Nasal cavity respiratory epithelium epithelial cell of viscerocranial mucosa (primary cell): ENCODE results near the gene CNTD1. TPM values are rescaled to one million over a fixed set of nuclear protein-coding genes. Genes with fewer than 3 reads are reported as not detected.

Source experiments
- total RNA-seq: library from RNA; depleted of rRNA; stranded (reverse); fragments of >200 nt; gene quantifications from 2 replicates; pipeline ENCODE4 v1.2.3, GENCODE V29; 2014

CNTD1 gene, protein sequence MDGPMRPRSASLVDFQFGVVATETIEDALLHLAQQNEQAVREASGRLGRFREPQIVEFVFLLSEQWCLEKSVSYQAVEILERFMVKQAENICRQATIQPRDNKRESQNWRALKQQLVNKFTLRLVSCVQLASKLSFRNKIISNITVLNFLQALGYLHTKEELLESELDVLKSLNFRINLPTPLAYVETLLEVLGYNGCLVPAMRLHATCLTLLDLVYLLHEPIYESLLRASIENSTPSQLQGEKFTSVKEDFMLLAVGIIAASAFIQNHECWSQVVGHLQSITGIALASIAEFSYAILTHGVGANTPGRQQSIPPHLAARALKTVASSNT
- not detected in 2 replicates for total RNA-seq

DNA sequence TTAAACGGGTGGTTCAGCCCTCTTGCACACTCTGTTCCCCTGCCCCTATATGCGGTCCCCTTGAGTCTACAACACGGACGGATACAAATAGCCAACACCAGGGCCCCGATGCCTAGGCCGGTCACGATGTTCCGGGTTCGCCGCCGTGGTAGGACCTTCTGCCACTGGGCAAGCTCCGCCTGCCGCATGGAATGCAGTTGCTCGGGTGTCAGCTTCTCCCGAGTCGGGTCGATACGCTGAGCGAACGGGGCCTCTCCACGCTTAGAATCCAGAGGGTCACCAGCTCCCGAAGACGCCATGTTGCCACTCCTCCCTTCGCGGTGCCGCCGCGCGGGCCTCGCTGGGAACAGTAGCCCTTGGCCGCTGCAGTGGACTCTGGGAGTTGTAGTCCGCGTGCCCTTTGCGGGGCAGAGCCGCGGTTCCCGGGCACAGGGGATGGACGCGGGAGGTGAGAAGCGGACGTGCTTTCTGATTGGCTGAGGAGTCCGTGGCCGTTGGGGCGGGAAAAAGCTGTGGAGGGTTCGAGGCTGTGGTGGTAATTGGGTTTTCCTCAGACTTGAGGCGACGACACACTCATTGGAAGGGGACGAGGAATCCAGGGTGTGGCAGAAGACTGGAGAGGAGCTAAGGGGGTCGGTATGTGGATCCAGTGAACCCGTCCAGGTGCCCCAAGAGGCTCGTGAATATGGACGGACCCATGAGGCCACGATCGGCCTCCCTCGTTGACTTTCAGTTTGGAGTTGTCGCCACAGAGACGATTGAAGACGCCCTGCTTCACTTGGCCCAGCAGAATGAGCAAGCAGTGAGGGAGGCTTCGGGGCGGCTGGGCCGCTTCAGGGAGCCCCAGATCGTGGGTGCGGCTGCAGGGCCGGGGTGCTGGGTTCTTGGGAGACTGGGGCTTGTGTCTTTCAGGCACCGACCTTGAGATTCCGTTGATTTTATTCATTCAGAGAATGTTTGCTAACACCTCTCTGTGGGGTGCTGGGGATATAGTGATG lies at the start of gene CNTD1, which contains the start of gene COA3:
Gene CNTD1, plus strand, starts transcription at position 479 of the 998 bp plus-strand sequence. Its CDS starts 207 bp downstream, at position 686.
Gene COA3, minus strand, starts transcription at position 322 of the 998 bp plus-strand sequence. Its CDS starts 23 bp downstream, at position 299.

DNA sequence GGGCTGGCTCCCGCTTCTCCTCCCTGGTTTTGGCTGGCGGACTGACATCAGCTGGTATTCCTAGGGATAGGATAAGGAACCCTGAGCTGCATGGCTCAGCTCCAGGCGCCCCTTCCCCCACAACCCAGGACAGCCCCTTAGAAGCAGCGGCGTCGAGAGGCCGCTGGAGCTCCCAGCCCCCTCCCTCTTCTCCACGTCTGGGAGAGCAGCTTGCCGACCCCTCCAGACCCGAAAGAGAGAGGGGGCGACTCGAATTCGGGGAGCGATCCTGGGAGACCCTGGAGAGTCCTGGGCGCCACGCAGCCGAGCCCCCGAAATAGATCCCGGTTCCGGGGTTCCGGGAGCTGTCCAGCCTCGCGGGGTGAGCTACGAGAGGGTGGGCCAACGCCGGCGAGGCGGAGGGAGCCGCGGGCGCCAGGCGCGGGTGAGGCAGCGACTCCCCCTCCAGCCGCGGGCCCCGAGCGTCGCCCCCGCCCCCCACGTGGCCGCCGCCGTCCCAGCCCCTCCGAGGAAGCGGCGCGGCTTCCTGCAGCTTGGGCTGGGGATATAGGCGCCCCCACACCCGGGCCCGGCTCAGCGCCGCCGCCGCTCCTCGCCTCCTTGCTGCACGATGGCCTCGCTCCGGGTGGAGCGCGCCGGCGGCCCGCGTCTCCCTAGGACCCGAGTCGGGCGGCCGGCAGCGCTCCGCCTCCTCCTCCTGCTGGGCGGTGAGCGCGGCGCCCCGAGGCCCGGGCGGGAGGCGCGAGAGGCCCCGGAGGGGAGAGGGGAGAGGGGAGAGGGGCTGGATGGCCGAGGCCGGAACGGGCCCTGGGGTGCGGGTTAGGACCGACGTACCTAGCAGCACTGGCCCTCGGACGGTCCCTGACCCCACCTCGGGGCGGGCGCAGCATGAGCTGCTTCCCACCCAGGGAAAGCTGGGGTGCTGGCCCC lies 37.7 kb upstream of the CNTD1 start, which contains the start of gene RAMP2:
Gene RAMP2, plus strand, starts transcription at position 576 of the 930 bp plus-strand sequence. Its CDS starts 35 bp downstream, at position 611.

DNA sequence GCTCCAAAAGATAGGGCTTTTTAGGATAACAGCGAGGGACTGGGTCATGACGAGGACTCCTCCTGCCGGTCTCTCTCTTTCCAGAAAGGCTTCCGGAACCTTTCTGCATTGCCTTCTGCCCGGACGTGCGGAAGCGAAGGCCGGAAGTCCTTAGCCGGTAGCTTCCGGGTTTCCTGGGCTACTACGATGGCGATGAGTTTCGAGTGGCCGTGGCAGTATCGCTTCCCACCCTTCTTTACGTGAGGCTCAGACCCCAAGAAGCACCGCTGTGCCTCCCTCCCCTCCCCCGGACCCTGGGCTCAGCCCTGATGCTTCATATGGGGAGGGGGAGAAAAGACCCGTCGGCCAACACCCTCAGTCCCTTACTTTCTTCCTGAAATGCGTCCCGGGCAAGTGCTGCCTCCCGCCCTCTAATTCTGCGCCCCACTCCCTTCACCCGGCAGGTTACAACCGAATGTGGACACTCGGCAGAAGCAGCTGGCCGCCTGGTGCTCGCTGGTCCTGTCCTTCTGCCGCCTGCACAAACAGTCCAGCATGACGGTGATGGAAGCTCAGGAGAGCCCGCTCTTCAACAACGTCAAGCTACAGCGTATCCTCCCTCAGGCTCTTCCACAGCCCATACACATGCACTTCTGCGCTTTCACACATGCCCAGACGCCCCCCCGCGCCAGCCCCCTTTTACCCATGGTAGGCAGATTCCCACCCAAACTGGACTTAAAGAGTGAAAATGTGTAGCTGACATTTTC lies 25.2 kb upstream of the CNTD1 start, which contains the start of gene VPS25:
Gene VPS25, plus strand, starts transcription at position 160 of the 746 bp plus-strand sequence. Its CDS starts 27 bp downstream, at position 187.

DNA sequence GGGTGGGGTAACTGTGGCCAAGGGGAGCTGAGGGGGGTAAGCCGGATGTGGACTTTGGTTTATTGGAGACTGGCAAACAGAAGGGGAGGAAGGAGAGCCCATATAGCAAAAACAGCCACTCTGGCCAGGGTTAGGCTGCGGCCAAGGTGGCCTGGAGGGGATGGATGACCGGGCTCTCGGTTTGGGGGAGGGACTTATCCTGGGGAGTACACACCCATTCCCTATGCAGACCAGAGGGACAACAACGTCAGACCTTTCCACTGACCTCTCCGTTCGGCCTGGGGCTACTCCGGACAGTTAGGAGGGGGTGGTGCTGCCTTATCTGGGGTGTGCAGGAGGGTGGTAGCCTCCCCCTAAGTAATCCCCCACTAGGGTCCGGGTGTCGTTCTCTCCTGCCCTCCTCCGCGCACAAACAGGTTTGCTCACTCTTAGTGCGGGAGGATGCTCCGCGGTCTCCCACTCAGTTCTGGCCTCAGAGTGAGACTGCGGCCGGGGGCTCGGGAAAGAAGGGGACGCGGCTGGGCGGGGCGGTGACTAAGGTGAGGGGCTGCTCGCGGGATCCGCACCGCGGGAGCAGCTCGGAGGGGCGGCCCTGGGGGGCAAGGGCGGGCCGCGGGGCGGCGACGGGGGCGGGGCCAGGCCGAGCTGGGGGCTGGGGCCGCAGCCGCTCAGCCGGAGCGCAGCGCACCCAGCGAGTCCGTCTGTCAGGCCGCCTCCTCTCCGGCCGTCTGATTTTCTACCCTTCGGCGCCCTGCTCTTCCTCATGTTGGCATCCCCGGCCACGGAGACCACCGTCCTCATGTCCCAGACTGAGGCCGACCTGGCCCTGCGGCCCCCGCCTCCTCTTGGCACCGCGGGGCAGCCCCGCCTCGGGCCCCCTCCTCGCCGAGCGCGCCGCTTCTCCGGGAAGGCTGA lies 18.5 kb upstream of the CNTD1 start, which contains the start of gene WNK4:
Gene WNK4, plus strand, starts transcription at position 675 of the 915 bp plus-strand sequence. Its CDS starts 89 bp downstream, at position 764.

DNA sequence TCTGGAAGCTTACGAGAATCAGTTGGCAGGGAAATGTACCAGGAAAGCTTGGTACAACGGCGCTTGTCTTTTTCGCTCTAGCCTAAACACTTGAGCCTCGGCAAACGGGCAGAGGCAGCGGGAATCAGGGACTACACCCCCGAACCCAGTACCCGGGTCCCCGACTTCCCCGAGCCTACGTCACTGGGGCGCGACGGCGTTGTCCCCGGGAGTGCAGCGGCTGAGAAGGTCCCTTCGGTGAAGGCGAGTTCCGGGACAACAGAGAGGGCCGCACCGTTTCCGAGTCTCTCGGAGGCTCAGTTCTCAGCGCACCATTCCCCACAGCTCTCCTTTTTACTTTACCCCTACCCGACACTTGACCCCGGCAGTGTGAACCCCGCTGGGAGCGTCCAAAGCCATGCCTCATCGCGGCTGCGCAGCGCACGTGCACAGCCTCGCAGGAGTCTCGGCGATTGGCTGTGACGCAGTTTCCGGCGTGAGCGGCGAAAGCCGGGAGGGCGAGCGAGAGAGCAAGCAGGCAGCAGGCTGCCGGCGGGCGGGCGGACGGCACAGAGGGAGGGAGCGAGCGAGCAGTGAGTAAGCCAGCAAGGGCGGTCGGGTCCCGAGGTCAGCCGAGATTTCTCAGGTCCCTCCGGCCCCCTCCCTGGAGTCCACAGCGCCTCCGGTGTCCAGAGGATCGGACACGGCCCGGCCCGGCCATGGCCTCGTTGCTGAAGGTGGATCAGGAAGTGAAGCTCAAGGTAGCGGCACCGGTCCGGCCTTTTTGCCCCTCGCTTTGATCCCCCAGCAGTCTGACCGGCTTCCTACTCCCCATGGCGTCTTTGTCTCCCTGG lies 34.5 kb downstream of the CNTD1 start, which contains the start of gene PSME3:
Gene PSME3, plus strand, starts transcription at position 464 of the 833 bp plus-strand sequence. Its CDS starts 235 bp downstream, at position 699.

DNA sequence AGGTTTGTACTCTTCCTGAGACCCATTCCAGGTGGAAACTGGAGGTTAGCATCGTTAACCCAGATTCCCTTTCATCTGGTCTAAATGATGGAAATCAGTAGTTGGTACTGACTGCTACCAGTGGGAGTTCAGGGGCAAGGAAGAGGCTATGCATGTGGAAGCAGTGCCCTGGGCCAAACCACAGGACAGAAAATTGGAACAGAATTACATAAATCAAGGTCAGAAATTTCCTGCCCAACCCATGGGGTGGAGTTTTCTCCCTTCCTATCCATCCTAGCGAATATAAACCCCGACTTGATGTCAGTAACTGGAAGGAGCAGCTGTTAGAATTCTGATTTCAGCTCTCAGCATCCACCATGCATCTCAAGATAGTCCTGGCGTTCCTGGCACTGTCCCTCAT lies 45.6 kb downstream of the CNTD1 start, which contains the start of gene AOC2:
Gene AOC2, plus strand, starts transcription at position 310 of the 400 bp plus-strand sequence. Its CDS starts 47 bp downstream, at position 357.

DNA sequence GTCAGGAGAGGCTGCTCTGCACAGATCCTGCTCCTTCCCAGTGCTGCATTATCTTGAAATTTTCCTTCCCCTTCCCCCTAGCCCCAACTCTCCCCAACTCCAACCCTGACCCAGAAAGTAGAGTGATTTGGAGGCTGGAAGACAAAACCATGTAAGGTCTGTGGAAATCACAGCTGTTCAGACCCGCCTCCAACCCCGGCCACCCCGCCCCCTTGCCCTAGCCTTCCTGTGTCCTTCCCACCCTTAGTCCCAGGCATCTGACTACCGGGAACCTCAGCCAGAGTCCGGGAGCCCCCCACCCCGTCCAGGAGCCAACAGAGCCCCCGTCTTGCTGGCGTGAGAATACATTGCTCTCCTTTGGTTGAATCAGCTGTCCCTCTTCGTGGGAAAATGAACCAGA lies 52.3 kb downstream of the CNTD1 start, which contains the start of gene AOC3:
Gene AOC3, plus strand, starts transcription at position 246 of the 400 bp plus-strand sequence. Its CDS starts 145 bp downstream, at position 391.

Other genes starting within 250 kb of the CNTD1 start
- gene HSD17B1, start 245.9 kb upstream of the CNTD1 start, total RNA-seq: 2.7 and 3.4 TPM in 2 replicates
- 18.5 and 39.4 TPM in 2 replicates for gene COASY, start 236.7 kb upstream of the CNTD1 start, total RNA-seq
- gene MLX, start 231.8 kb upstream of the CNTD1 start, total RNA-seq: 34.9 and 38.1 TPM in 2 replicates
- gene PSMC3IP, start 221.1 kb upstream of the CNTD1 start, total RNA-seq: 1.4 and 1.9 TPM in 2 replicates
- 77.7 and 78.3 TPM in 2 replicates for gene RETREG3, start 189.5 kb upstream of the CNTD1 start, total RNA-seq
- 11.3 and 27.1 TPM in 2 replicates for gene TUBG1, start 189.2 kb upstream of the CNTD1 start, total RNA-seq
- 3.4 and 5.3 TPM in 2 replicates for gene TUBG2, start 139.6 kb upstream of the CNTD1 start, total RNA-seq
- gene PLEKHH3, start 121.9 kb upstream of the CNTD1 start, total RNA-seq: 16.4 and 31.0 TPM in 2 replicates
- gene CCR10, start 117.0 kb upstream of the CNTD1 start, total RNA-seq: under 0.01 and 0.21 TPM in 2 replicates
- under 0.01 and 0.71 TPM in 2 replicates for gene CNTNAP1, start 116.3 kb upstream of the CNTD1 start, total RNA-seq
- 13.0 and 17.4 TPM in 2 replicates for gene EZH1, start 53.8 kb upstream of the CNTD1 start, total RNA-seq
- not detected in 2 replicates for gene RAMP2, start 37.6 kb upstream of the CNTD1 start, total RNA-seq
- gene VPS25, start 25.4 kb upstream of the CNTD1 start, total RNA-seq: 52.1 and 66.3 TPM in 2 replicates
- gene WNK4, start 18.3 kb upstream of the CNTD1 start, total RNA-seq: under 0.01 and 0.57 TPM in 2 replicates
- 32.1 and 41.7 TPM in 2 replicates for gene COA3, start 157 bp upstream of the CNTD1 start, total RNA-seq
- 118 and 125 TPM in 2 replicates for gene BECN1, start 25.4 kb downstream of the CNTD1 start, total RNA-seq
- gene PSME3, start 34.5 kb downstream of the CNTD1 start, total RNA-seq: 86.5 and 115 TPM in 2 replicates
- gene AOC2, start 45.7 kb downstream of the CNTD1 start, total RNA-seq: 0.68 and 2.7 TPM in 2 replicates
- gene AOC3, start 52.3 kb downstream of the CNTD1 start, total RNA-seq: under 0.01 and 0.57 TPM in 2 replicates
- gene G6PC1, start 101.9 kb downstream of the CNTD1 start, total RNA-seq: not detected in 2 replicates
- 17.4 and 19.9 TPM in 2 replicates for gene AARSD1, start 165.6 kb downstream of the CNTD1 start, total RNA-seq
- gene PTGES3L, start 181.2 kb downstream of the CNTD1 start, total RNA-seq: under 0.01 TPM in 1 of 2 replicates, not detected in the other
- gene RUNDC1, start 181.7 kb downstream of the CNTD1 start, total RNA-seq: 11.6 and 15.3 TPM in 2 replicates
- 811 and 1,441 TPM in 2 replicates for gene RPL27, start 199.6 kb downstream of the CNTD1 start, total RNA-seq
- 1.4 and 3.4 TPM in 2 replicates for gene IFI35, start 207.9 kb downstream of the CNTD1 start, total RNA-seq
- gene VAT1, start 223.5 kb downstream of the CNTD1 start, total RNA-seq: 82.0 and 132 TPM in 2 replicates
- gene RND2, start 226.4 kb downstream of the CNTD1 start, total RNA-seq: under 0.01 and 0.07 TPM in 2 replicates